ENCODE results near the gene NCOR2.
"Not testable (repeated sequence)": the region's sequence is repeated elsewhere in the genome, so short reads cannot be mapped to it uniquely, and the experiment has no call there.

Gene NCOR2

GRCh38 chr12:124601706-124602105 lies 34.3 kb upstream of the NCOR2 start:
- no peak for DNase-seq (ENCODE audit: low read depth in 1 of 2, low spot score in 1 of 2)

- no peak for DNase-seq (ENCODE audit: low read depth in 1 of 2, low spot score in 1 of 2)
These were observed 31.9 kb upstream of the NCOR2 start for GRCh38 chr12:124599074-124599999.

DNA sequence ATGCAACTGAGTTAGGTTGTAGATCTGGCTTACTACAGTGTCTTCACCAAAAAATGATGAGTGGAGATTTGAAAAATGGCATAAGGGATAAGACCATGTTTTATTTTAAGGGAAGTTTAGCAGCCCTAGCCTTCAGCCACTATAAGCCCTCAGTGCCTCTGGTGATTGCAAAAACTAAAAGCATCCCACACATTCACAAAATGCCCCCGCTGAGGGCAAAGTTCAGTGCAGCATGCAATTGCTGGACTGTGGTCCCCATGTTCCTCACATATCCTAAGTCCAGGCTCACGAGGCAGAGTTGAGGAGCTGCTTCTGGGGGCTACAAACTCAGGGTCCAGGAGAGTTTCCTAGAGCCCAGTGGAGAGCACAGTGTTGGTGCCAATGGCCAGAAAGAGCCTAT lies 29.6 kb upstream of the NCOR2 start:
- DNase-seq (ENCODE audit: low read depth in 1 of 2, low spot score in 1 of 2) = no peak

DNA sequence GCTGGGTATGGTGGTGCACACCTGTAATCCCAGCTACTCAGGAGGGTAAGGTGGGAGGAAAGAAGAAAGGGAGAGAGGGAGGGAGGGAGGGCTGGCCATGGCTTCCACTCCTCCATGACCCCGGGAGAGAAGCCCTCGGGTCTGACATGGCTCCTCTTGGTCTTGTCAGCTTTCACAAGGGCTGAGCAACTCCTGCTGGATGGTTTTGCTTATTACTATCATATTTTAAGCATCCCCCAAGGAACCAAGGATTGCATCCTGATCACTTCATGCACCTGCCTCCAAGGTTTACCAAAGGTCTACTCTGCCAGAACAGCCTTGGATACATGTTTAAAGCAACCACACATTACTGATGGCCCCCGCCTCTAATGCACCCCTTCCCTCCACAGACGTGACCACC lies 28.0 kb upstream of the NCOR2 start:
- DNase-seq (ENCODE audit: low read depth in 1 of 2, low spot score in 1 of 2) = no peak

DNA sequence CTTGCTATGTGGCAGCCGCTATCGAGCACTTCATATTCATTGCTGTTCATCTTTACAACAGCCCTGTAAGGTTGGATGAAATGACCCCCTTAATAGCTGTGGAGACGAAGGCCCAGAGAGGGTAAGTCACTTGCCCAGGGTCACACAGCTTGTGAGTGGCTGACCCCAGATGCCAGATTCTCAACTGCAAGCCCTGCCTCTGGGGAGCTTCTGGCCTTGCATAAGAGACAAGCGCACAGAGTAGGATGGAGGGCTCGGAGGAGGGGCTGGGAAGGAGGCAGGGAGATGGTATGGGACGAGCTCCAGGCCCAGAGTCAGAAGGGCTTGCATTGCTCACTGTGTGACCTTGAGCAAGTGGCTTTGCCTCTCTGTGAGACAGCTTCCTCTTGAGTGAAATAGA lies 27.4 kb upstream of the NCOR2 start:
- no peak for DNase-seq (ENCODE audit: low read depth in 1 of 2, low spot score in 1 of 2)

DNA sequence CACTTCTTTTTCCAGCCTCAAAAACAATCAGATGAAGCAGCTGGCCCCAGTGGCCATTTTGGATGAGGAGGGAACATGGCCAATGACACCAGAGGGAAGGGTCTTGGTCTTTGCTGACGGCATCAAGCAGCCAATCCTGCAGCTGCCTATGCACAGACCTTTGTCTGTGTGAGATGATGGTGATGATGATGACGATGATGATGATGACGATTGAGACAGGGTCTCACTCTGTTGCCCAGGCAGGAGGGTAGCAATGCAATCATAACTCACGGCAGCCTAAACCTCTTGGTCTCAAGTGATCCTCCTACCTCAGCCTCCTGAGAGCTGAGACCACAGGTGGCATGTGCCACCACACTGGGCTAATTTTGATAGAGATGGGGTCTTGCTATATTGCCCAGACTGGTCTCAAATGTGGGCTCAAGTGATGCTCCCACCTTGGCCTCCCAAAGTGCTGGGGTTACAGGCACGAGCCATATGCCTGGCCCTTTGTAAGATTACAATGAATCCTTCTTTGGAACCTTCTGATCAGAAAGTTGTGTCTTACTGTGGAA lies 26.5 kb upstream of the NCOR2 start:
- no peak for DNase-seq (ENCODE audit: low read depth in 1 of 2, low spot score in 1 of 2)

- DNase-seq (ENCODE audit: low read depth in 1 of 2, low spot score in 1 of 2) = no peak
These were observed 25.8 kb upstream of the NCOR2 start for GRCh38 chr12:124593176-124593575.

DNA sequence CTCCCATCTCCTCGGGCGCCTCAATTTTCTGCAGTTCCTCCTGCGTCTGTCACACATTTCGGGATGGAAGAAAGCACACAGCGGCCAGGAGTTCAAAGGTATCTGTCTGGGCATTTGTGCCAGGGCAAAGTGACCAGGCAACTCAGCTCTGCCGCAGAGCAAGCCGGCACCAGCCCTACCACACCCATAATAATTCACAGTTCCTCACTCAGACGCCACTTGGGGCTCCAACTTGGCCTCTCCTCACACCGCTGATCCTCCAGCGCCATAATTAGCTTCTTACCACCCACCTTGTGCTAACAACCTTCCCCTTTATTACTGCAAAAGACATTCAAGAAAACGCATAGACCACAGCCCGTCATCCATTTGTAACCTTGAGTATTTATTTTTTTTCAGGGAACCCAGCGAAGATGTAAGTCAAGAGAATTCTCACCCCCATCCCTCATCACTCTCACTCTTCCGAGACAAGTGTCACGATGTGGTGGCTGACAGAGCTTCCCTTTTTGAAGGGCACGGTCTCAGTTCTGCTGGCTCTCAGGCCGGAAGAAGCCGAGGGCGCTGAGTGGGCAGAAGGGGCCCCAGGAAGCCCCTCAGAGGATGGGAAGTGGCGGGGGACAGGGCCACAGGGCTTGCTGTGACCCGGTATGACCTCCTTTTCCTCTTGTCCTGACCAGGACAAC lies 25.2 kb upstream of the NCOR2 start:
- DNase-seq (ENCODE audit: low read depth in 1 of 2, low spot score in 1 of 2) = no peak

- no peak for DNase-seq (ENCODE audit: low read depth in 1 of 2, low spot score in 1 of 2)
These were observed 24.6 kb upstream of the NCOR2 start for GRCh38 chr12:124592050-124592449.

DNA sequence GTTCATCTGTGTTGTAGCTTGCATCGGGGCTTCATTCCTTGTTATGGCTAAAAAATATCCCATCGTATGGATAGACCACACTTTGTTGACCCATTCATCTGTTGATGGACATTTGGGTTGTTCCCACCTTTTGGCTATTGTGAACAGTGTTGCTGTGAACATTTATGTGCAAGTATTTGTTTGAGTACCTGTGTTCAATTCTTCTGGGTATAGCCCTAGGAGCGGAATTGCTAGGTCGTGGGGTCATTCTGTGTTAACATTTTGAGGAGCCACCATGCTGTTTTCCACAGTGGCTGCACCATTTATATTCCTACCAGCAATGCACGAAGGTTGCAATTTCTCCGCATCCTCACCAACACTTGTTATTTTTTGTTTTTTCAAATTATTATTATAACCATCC lies 23.0 kb upstream of the NCOR2 start:
- DNase-seq (ENCODE audit: low read depth in 1 of 2, low spot score in 1 of 2) = no peak

DNA sequence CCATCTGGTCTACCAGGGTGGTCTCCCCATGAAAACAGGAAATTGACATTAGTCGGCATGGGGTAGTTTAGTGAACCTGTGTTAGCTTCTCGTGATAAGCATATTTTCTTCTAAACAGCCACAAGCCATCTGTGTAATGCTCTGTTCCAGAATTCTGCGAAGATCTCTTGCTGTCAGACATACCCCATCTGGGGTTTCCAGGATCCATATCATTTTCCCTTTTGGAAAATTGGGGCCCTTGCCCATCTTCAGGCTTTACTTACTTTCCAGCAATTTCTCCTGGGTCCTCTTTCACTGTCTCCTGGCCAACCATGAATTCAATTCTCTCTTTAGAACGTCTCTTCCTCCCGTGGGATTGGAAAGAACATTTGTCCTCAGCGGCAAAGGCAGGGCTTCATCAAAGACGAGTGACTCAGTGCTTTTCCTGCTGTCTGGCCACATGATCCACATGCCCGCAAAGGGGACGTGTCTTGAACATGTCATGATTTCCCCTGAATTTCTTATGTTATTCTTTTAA lies 21.4 kb upstream of the NCOR2 start:
- no peak for DNase-seq (ENCODE audit: low read depth in 1 of 2, low spot score in 1 of 2)

DNA sequence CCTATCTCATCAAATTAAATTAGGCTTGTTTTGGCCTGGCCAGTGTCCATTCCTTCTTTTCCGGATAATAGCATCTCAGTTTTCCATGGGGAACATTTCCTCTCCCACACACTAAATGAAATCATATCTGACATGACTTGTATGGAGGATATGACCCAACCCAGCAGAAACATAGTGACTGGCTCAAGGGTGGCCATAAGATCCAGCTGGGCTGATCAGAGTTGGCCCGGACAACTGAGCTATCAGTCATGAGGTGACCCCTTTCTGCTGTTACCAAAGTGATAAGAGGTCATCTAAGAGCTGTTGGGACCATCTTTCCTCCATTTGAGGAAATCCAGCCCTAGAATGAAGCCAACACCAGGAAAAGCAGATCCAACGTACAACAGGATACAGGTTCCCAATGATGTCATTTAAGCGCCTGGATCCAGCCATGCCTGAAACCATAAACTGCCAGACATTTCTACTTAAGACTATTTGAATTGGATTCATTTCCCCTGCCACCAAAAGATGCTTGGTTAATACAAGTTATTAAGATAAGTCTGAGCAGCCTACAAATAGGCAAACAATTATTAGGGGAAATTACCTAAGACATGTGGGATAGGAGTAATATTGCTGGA lies 20.7 kb upstream of the NCOR2 start:
- DNase-seq (ENCODE audit: low read depth in 1 of 2, low spot score in 1 of 2) = no peak

DNA sequence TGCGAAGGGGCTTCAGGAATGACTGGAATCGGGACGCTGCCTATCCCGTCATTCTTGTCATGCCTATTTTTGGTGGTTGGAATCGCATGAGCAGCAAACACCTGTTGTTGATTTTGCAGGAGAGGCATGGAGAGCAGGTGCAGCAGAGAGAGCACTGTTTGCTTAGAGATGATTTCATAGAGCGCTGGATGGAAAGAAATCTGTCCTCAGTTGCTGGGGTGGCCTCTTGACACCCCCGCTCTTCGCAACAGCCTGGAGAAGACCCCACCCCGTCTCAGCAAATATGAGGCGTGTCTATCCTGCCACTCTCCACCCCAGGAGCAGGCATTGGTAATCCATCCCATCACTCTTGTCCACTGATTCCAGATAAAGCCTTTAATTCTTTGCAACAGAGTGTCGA lies 19.3 kb upstream of the NCOR2 start:
- no peak for DNase-seq (ENCODE audit: low read depth in 1 of 2, low spot score in 1 of 2)

DNA sequence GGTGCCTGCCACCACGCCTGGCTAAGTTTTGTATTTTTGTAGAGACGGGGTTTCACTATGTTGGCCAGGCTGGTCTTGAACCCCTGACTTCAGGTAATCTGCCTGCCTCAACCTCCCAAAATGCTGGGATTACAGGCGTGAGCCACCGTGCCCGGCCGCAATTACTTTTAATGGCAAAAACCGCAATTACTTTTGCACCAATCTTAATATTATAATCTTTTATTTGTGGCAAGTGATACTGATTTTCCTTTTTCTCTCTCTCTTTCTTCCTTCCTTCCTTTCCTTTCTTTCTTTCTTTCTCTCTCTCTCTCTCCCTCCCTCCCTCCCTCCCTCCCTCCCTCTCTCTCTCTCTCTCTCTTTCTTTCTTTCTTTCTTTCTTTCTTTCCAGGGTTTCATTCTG lies 17.1 kb upstream of the NCOR2 start:
- DNase-seq (ENCODE audit: low read depth in 1 of 2, low spot score in 1 of 2) = not testable (repeated sequence)

DNA sequence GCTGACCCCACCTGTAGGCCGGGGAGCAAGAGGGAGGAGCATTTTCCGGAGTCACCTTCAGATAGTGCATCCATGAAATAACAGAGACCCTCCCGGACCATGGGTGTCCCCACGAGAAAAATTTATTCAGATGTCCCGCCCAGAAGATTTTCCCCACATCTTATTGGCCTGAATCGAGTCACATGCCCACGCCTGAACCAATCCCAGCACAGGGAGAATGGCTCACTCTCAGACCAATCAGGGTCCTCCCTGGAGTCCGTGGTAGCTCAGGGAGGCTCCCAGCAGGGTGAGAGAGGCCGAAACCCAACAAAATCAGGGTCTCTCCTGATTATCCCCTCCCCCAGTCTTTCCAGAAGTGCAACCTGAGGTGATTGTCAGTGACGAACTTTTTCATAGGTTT lies 16.4 kb upstream of the NCOR2 start:
- no peak for DNase-seq (ENCODE audit: low read depth in 1 of 2, low spot score in 1 of 2)

DNA sequence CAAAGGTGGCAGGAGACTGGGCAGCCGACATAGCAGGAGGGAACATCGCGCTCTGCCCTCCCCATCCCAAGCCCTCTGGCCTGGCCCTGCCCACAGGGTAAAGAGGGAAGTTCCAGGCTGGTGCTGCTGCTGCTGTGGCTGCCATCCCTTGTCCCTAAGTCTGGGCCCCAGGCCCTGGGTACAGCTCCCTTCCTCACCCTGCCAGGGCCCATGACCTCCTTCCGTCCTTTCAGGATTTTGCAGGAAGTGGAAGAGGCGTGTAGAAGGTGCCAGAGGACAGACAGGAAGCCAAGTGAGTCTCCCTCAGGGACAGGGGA lies 14.7 kb upstream of the NCOR2 start:
- DNase-seq (ENCODE audit: low read depth in 1 of 2, low spot score in 1 of 2) = no peak

DNA sequence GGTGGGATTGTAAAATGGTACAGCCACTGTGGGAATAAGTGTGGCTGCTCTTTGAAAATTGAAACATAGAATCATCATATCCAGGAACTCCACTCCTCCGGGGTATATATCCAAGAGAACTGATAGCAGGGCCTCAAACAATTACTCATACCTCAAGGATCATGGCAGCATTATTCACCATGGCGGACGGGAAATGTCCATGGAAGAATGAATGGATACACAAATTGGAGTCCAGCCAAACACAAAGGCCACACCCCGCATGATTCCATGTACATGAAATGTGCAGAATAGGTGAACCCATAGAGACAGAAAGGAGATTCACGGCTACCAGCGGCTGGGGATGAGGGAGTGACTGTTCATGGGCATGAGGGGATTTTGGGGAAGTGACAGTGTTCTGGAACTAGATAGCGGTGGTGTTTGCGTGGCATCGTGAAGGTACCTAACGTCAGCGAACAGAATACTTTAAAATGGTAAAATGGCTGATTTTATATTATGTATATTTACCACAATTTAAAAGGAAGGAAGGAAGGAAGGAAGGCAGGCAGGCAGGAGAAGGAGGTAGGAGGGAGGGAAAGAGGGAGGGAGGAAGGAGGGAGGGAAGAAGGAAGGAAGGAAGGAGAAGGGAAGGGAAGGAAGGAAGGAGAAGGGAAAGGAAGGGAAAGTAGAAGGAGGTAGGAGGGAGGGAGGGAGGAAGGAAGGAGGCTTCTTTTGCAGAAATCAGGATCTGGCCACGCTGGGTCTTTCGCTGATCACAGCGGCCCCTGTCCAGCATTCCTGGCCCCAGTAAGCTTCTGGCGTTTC lies 14.1 kb upstream of the NCOR2 start:
- DNase-seq (ENCODE audit: low read depth in 1 of 2, low spot score in 1 of 2) = no peak

GRCh38 chr12:124579921-124580517 lies 12.6 kb upstream of the NCOR2 start:
- DNase-seq (ENCODE audit: low read depth in 1 of 2, low spot score in 1 of 2) = no peak

- no peak for DNase-seq (ENCODE audit: low read depth in 1 of 2, low spot score in 1 of 2)
These were observed 11.4 kb upstream of the NCOR2 start for GRCh38 chr12:124578854-124579253.

DNA sequence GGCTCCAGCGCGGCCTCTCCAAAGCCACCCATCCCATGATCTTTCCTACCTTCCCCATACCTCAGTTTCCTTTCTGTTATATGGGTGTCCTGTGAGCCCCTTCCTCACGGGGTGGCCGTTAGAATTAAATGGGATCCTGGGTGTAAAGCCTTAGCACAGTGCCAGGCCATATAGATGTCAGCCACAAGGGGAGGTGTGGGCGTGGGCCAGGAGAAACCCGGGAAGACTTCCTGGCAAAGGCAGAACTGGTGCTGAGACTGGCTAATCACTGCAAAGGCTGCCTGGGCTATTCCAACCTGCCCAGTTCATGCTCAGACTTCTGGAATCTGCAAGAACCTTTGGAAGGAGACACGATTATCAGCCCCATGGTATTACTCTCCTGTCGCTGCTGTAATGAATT lies 11.0 kb upstream of the NCOR2 start:
- DNase-seq (ENCODE audit: low read depth in 1 of 2, low spot score in 1 of 2) = no peak

DNA sequence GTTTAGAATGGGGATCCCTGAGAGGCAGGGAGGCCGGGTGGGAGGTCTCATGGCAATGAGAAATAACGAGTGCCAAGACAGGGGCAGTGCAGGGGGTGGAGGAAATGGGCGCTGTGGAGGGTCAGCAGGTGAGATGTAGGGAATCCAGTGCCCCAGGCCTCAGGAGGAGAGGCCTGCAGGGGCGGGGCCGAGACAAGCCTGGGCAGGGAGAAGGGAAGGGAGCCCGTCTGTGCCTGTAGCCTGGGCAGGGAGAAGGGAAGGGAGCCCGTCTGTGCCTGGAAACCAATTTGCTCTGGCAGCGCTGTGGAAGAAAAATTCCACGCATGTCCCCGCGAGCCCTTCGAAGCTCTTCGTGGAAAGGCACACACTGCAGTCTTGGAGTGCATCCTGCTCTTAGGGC lies 10.6 kb upstream of the NCOR2 start:
- no peak for DNase-seq (ENCODE audit: low read depth in 1 of 2, low spot score in 1 of 2)
